Hematopoietic multipotent progenitor cell treated with erythropoietin and hydrocortisone succinate and interleukin-3 and kit ligand, for 17 days (in vitro differentiated cells): Measurements from ENCODE around the gene CACNA1C.
"Not testable (repeated sequence)": the region's sequence is repeated elsewhere in the genome, so short reads cannot be mapped to it uniquely, and the experiment has no call there.

Experiments
- DNase-seq: peaks from one replicate; pipeline ENCODE4 v3.0.0-alpha.2; 2015; ENCODE audit warnings: low spot score

CACNA1C gene

DNA sequence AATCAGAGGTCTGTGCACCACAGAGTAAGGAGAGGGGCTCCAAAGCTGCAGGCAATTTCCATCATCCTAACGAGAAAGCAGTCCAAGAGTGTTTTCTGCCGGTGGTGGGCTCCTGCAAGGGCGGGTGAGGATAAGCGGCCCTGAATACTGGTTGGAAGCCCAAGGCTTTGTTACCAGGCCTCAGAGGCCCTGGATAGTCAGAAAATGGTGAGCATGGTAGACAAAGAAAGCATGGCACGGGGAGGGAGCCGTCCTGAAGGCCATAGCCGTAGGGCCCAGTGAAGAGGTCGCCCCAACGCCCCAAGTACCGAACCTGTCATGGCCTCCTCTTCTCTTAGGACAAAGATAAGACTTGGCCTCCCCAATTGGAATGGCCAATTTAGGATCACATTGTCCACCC is 435.3 kb downstream of the CACNA1C start:
- DNase-seq = no peak

DNA sequence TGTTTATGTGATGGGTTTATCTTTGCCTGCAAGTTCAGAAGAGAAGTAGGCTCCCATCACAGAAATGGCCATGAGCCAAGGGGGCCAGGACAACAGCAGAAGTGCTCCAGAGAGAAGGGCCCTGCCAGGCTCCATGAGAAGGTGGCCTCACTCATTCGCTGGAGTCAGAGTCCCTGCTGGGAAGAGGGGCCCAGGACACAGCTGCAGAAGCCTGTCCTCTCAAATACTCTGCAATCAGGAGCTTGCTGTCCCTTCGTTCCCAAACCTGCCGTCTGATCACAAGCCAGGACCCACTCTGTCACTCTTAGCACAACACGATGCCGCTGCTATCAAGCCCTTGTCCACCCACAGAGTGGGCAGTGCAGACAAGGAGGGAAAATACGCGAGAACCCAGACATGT is 435.8 kb downstream of the CACNA1C start:
- no peak for DNase-seq

DNA sequence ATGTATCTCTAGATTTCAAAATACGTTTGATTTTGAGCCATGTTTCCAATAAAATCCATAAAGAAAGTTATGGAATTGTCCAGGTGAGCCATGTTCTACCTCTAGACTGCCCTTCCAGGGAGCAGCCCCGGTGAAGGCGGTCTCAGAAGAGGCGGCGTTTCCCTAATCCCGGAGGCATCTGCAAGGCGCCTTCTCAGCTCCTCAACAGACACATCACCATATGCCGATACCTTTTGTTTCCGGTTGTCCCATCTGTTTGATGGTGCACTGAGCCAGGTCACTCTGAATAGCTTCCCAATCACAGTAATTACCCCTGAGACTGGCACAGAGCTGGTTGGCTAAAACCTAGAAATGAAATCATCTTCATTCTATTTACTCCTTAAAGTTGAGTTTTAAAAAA is 436.5 kb downstream of the CACNA1C start:
- DNase-seq = no peak

DNA sequence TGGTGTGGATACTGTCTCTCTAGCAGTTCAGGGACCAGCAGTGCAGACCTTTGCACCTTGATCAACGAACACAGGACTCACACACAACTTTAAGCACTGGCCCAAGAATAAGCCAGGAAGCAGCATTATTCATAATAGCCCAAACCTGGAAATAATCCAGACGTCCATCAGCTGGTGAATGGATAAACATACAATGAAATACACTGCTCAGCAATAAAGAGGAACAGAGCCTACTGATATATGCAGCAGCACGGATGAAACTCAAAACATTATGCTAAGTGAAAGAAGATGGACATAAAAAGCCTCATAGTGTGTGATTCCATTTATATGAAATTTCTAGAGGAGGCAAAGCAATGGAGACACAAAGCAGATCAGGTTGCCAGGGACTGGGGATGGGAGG is 438.0 kb downstream of the CACNA1C start:
- no peak for DNase-seq

DNA sequence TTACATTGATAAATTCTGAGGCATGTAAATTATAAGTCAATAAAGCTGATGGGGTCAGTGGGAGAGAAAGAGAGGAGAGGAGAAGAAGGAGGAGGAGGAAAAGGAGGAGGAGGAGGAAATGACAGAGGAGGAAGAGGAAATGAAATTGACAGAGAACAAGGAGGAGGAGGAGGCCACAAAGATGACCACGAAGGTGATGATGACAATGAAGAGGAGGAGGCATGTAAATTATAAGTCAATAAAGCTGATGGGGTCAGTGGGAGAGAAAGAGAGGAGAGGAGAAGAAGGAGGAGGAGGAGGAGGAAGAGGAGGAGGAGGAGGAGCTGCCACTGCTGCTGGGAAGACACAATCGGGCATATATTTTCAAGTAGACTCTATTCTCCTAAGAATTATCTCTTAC is 438.6 kb downstream of the CACNA1C start:
- DNase-seq = not testable (repeated sequence)

DNA sequence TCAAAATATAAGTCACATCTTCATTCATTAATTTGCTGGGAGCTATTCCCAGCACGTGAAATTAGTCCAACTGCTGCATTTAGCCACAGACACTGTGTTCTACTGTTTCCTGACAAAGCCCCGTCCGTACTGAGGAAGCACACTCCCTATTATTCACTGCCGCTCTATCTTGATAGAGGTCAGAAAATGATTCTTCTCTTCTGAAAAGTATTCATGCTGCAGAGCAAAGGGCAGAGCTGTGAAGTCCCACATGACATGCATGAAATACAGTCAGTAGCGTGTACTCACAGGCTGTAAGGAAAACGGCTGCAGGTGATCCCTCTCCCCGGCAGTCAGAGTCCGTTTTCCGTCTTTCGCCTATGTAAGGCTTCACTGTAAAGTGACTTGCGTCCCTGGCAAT is 439.4 kb downstream of the CACNA1C start:
- no peak for DNase-seq

DNA sequence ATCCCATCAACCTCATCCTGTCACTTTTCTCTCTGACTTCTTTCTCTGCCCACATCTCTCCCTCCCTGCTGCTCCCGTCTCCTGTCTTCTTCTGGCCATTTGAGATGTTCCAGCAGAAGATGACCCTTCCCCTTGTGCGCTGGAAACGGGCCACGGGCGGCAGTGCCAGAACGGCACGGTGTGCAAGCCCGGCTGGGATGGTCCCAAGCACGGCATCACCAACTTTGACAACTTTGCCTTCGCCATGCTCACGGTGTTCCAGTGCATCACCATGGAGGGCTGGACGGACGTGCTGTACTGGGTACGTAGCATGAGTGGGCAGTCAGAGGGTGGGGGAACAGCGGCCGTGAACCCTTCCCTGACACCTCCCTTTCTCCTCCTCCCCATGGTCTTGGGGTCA is 440.3 kb downstream of the CACNA1C start:
- DNase-seq = no peak

DNA sequence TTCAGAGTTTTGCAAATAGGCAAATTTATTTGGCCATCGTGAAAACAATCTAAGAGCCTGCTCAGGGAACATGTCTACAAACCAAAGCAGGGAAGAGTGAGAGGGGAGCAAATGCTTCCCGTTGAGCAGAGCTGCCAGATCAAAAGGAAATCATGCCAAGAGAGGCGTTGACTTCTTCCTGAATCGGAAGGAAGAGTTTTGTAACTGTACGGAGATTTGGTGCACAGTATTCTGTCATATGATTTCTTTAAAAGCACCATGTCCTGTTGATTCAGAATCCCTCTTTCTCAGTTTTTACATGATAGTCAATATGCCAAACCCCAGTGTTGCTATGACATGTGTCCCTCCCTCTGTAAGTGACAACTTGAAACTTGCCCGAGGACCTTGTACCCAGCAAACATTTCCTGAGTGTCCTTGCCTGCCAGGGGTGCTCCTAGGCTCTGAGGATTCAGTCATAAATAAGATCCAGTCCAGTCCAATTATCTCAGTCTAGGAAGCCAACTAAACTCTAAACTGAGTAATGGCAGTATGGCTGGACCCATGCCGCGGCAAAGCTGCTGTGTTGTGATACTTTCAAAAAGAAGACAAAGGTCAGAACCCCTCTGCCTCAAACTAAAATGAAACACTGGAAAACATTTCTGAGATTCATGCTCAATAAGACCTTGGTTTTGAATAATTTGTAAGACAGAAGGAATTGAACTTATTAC is 441.9 kb downstream of the CACNA1C start:
- no peak for DNase-seq

DNA sequence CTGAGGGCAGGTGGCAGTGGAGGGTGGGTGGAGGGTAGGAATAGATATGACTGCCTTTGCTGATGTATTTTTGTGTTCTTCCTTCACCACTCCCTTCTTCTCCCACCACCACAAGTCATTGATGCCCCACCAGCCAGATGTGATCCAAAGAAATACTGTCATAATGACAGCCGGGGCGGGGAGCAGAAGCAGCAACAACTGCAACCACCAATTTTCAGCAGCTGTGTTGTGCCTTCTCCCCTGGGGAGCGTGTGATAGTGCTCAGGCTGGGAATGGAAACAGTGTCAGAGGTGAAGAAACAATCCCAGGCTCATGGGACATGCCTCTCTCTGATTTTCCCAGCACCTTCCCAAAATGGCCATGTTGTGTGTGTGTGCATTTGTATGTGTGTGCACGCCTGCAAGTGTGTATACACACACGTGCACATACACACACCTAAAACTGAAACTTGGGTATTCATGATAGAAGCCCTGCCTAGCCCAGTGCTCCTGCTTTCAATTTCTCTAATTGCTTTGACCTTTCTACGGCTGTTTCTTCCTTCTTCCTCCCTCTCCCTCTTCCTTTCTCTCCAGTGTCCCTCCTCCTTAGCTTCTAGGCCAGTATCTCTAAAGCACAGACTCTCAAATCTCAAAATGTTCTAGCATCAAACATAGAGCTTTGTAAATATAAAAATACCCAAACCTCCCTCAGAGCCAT is 442.8 kb downstream of the CACNA1C start:
- no peak for DNase-seq

DNA sequence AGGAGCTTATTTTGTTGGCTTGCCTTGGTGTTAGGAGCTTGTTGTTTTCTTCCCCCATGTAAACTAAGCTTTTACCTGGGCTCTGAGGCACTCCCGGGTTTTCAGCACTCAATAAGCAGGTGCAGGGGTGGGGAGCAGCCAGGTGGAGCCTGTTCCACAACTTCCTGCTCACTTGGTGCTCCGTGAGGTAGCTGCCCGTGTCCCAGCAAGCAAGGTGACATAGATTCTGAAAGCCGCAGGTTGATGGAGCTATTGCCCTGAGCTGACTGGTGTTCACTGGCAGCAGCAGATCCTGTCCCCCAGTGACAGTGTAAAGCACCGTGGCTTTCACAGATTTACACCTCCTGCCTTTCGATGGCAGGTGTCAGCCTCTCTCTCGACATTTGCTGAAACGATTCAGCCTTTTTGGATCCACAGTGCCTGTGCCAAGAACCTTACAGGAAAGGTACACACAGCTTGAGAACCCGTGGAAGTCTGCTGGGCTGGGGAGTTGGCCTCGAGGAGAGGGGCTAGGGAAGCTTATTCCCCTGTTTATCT is 446.2 kb downstream of the CACNA1C start:
- DNase-seq = no peak

DNA sequence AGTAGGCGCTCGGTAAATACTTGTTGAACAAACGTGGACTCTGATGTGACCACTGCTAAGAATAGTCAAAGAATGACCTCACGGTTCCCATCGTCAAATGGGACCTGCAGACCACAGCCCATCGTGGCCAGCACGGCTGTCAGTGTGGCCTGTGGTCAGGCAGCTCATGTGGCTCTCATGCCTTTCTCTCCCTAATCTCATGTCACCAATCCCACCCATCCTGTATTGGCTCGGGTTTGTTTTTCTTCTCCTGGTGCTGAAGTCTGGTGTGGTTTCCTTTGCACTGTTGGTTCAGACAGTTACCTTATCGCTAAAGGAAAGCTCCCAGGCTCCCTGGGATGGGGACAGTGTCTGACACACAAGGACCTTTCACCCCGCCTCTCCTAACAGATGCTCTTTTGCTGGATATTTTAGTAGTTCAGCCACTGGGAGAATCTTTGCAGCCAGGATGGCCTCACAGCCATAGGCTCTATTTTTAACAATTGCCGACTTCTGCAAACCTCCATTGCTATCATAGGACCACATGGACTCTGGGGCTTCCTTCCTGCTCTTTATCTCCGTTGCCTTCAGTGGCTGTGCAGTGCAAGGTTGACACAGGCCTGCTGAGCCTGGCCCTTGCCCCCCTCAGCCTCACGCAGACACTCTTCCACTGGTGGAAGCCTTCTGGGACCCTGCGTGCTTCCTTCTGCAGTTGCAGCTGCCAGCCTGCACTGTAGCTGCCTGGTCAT is 448.8 kb downstream of the CACNA1C start:
- DNase-seq = no peak

DNA sequence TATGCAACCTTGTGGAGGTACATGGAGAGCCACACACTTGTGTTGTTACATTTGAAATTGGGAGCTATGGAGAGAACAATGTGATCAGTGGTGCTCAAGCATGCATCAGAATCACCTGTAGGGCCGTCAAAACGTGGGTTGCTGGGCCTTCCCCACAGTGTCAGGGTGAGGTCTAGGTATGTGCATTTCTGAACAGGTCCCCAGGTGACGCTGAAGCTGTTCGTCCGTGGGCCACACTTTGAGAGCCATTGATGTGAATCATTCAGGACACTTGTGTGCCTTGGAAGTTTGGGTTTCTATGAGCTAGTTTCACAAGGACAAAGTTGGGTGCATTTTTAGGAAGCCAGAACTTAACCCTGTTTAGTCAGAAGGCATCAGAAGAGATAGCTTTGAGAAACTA is 450.2 kb downstream of the CACNA1C start:
- no peak for DNase-seq

DNA sequence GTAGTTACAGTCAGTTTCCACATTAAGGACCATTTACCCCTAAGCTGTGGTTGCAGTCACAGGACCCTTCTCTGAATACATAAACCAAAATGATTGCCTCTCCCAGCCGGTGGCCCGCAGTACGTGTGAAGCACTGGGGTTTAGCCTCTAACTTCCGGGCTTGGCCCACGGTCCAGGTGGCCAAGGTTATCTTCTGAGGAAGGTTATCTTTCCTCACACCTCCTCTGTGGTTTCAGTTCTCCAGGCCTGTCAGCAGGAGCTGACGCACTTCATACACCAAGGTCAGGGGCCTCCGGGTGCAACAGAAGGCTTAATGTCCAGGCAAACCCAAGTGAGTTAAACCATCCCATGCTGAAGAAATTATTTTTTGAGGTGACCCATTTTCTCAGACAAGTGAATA is 451.0 kb downstream of the CACNA1C start:
- DNase-seq = no peak

DNA sequence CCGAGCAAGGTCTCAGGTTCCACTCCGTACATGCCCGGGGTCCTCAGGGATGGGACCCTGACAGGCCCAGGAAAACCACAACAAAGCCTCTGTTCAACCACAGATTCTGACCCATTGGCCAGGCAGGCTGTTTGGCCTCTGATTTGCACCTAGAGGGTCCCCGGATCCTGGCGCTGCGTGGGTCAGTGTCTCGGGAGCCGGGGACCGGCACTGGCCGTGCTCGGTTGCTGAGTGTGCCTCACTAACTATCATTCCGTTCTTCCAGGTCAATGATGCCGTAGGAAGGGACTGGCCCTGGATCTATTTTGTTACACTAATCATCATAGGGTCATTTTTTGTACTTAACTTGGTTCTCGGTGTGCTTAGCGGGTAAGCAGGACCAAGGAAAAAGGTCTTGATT is 451.8 kb downstream of the CACNA1C start:
- no peak for DNase-seq

DNA sequence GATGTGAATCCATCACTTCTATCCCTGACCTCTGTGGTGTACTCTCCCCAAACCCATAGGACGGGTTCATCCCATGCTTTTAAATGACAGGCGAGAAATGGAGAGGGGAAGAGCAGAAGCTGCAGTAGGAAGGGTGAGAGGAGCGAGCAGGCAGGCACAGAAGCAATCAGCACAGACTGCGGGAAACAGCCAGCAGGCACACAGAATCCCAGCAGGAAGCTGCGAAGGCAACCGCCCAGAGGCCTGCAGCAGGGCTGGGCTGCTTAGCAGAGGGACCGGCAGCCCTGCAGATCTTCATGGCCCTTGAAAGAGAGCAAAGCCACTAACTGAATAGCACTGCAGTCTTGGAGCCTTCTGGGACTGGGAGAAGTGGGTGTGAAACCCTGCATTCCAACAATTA is 455.0 kb downstream of the CACNA1C start:
- no peak for DNase-seq

DNA sequence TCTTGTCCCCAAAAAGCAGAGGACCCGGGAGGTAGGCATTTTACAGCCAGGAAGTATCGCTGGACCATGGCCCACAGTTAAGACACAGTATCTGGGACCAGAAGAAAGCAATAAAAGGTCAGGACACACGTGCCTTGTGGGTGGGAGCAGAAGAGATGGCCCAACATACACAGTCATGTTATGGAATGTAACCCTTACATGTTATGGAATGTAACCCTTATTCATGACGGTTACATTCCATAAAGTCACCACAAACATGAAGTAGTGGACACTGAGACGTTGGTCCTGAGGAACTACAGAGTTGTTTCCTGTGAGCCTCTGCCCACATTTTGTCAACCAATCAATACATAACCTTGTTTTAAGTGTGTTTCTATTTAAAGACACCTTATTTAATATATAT is 456.4 kb downstream of the CACNA1C start:
- DNase-seq = no peak

DNA sequence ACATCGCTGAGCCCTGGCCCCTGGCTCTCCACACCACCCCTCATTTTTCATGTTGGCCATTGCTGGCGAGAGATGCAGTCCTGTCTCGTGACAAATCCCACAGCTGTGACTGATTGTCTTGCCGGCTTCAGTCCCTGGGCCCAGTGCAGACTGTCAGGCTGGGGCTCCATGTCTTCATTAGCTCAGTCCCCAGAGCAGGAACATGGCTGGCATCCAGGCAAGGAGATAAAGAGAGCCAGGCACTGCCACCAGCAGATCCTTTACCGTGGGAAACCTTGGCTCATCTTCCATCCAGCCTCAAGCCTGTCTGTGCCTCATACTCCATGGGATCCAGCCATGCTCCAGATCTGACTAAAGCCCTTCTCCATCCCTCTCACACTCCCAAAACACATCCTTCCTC is 457.3 kb downstream of the CACNA1C start:
- no peak for DNase-seq

DNA sequence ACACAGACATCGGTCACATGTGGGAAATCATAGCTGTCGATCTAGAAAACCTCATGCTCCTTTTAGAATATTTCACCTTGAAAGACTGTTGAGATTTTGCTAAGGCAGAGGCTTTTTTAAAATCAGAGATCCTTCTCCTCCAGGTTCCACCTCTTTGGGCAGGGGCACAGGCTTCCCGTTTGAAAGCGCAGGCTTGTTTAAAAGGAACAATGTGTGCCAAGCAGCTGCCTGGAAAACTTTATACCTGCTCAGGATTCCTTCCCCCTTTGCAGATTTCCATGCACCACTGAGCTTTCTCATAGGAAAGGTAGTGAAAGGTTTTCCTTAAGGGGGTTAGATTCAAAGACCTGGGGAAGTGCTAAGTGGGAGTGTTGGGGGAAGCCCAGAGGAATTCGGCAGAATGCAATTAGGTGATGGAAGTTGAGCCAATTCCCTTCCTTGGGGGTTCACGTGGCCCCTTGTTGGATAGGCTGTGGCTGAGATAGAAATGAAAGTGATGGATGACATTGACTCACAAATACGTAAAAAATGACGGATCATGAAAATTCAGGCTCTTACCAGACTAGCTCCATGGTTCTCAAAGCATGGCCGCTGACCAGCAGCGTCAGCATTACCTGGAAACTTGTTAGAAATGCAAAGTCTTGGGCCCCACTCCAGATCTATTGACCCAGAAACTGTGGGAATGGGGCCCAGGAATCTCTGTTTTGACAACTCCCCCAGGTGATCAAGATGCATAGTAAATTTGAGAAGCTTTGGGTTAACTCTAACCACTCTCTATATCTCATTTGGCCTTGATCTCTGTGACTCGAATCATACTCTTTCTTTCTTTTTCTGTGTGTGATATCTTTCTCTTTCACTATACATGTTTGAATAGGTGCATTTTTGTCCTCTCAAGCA is 460.6 kb downstream of the CACNA1C start:
- DNase-seq = no peak

DNA sequence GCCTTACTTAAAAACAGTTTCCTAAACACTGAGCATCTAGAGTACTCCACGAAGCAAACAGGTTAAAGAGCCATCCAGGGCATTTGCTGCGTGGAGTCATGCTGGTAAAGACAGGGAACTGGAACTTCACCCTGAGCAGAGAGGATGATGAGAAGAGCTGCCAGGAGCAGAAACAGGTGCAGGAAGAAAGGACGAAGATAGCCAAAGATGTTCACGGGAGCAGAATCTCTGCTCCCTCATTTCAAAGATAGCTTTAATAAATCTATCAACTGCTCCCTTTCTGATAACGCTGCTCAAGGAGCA is 461.2 kb downstream of the CACNA1C start:
- no peak for DNase-seq

DNA sequence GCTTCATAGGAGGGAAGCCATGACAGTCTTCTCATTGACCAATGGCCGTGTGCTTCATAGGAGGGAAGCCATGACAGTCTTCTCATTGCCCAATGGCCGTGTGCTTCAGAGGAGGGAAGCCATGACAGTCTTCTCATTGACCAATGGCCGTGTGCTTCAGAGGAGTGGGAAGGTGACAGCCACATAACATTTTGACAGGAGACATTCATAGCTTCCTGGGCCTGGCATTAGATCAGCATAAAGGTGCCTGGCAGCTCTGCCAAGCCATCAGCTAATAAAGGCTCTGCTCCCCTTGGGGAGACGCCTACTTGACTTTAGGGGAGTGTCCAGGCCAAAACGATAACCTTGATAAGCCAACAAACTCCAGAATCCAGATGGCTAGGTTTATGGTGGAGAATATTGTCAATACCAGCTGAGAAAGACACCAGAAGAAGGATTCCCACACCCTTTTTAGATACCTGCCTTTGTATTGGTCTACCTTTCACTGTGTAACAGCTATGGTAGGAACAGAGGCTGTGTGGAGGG is 468.0 kb downstream of the CACNA1C start:
- no peak for DNase-seq

DNA sequence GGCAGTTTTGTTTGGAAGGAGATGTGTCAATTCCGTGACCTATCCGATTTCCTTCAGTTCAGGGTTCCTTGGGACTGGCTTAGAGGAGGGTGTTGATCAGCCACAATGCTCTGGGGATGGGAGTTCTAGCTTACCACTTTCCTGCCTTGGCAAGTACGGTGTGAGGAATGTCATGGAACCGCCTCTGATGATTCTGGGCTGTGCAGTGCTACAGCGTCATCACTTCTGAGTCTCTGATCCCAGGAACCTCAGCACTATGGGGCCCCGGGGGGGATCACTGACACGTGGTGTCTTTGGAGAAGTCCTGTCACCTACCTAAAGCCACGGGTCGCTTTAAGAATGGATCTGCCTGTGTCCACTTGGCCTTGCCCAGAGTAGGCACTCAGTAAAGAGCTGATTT is 470.5 kb downstream of the CACNA1C start:
- DNase-seq = no peak

DNA sequence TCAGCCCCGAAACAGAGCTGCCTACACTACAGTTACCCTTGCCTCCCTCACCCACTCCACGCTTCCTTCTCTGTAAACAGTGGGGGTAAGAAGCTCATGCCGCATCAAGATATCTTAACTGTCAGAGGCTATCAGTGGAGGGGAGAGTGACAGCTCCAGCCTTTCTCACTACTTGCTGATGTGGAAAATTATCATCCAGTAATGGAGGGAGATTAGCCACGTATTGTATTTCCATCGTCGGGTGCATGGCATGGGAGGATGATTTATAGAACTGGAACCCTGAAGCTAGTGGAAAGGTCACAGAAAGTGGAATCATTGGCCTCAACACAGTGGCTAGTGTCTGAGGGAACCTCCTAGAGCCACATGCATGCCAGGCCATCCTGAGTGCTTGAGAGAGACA is 471.1 kb downstream of the CACNA1C start:
- no peak for DNase-seq
